ENCODE data around the gene ZNF578.
"Not testable (repeated sequence)": the region's sequence is repeated elsewhere in the genome, so short reads cannot be mapped to it uniquely, and the experiment has no call there.

DNA sequence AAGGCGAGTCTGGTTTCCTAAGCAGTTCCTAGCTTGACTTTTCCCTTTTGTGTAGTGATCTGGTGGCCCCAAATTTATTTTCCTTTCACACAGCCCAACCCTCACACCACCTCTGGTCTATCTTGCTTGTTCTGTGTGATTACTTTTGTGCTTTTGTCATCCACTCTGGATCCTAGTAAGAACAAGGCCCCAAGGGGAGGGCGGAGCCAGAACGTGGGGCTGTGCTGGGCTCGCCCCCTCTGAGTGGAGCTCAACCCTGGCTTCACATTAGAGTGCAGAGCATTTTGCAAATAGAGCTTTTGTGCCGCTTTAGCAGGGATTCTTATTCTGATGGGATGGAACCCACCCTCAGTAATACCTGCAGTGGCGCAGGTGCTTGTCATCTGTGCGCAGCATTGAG is 31.7 kb downstream of the ZNF578 start:
- not testable (repeated sequence) for TF ChIP-seq BRCA1 (IDR thresholded peaks at IDR 0.05; ENCODE audit: low read depth, low read length)
- TF ChIP-seq, protein P1, sequence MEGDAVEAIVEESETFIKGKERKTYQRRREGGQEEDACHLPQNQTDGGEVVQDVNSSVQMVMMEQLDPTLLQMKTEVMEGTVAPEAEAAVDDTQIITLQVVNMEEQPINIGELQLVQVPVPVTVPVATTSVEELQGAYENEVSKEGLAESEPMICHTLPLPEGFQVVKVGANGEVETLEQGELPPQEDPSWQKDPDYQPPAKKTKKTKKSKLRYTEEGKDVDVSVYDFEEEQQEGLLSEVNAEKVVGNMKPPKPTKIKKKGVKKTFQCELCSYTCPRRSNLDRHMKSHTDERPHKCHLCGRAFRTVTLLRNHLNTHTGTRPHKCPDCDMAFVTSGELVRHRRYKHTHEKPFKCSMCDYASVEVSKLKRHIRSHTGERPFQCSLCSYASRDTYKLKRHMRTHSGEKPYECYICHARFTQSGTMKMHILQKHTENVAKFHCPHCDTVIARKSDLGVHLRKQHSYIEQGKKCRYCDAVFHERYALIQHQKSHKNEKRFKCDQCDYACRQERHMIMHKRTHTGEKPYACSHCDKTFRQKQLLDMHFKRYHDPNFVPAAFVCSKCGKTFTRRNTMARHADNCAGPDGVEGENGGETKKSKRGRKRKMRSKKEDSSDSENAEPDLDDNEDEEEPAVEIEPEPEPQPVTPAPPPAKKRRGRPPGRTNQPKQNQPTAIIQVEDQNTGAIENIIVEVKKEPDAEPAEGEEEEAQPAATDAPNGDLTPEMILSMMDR (IDR thresholded peaks at IDR 0.05 in 2 of 3, conservative IDR thresholded peaks at IDR 0.05 in 1 of 3; ENCODE audit: control insufficient read depth in 2 of 3, extremely low read depth in 1 of 3, insufficient read depth in 1 of 3, low read depth in 3 of 3, low read length in 3 of 3): not testable (repeated sequence)
